Ascending aorta (tissue), 2 donors: ENCODE measurements around the gene RYR1. TPM values are rescaled to one million over a fixed set of nuclear protein-coding genes. Genes with fewer than 3 reads are reported as not detected.

Source experiments
- DNase-seq, 2 donors: peaks; one replicate each; pipeline ENCODE4 v3.0.0-alpha.2; 2019; ENCODE audit warnings: low spot score in 2 of 2
- H3K27ac ChIP-seq, 2 donors: fragments of 200-600 bp; sonication (generic); one replicate each; pipeline ENCODE4 v1.5.1; 2016 to 2017; ENCODE audit warnings: mild to moderate bottlenecking in 1 of 2
- H3K27me3 ChIP-seq: fragments of 200-600 bp; sonication (generic); one replicate; pipeline ENCODE4 v1.5.1; 2017
- H3K36me3 ChIP-seq, 2 donors: fragments of 200-600 bp; sonication (generic); one replicate each; pipeline ENCODE4 v1.5.1; 2016
- H3K4me1 ChIP-seq, 2 donors: fragments of 200-600 bp; sonication (generic); one replicate each; pipeline ENCODE4 v1.5.1; 2016 to 2017; ENCODE audit warnings: mild to moderate bottlenecking in 1 of 2
- H3K4me3 ChIP-seq, 2 donors: fragments of 200-600 bp; sonication (generic); one replicate each; pipeline ENCODE4 v1.5.1; 2016 to 2017; ENCODE audit warnings: mild to moderate bottlenecking in 1 of 2
- H3K9me3 ChIP-seq, 2 donors: fragments of 200-600 bp; sonication (generic); one replicate each; pipeline ENCODE4 v1.5.1; 2016
- intact Hi-C: fragments of 100-400 bp; cut with DNase I; formaldehyde crosslinking; loops from one replicate; pipeline ENCODE4 v1.15.1; 2023
- total RNA-seq: library from RNA; depleted of rRNA; stranded (reverse); fragments of >200 nt; gene quantifications from one replicate; pipeline ENCODE4 v1.1.0, GENCODE V29; 2016
- TF ChIP-seq, protein P1 (sequence below), 3 experiments: fragments of 200-600 bp in 2 of 3; fragments of 450-650 bp in 1 of 3; sonication (generic) in 2 of 3; IDR thresholded peaks; one replicate each; pipeline ENCODE4 v1.5.1; 2016 to 2019; ENCODE audit warnings: antibody characterized with exemption in 3 of 3, mild to moderate bottlenecking in 1 of 3, moderate library complexity in 1 of 3

RYR1 gene
- total RNA-seq, 1 donor from 2014 or later, result 1.5 TPM

DNA sequence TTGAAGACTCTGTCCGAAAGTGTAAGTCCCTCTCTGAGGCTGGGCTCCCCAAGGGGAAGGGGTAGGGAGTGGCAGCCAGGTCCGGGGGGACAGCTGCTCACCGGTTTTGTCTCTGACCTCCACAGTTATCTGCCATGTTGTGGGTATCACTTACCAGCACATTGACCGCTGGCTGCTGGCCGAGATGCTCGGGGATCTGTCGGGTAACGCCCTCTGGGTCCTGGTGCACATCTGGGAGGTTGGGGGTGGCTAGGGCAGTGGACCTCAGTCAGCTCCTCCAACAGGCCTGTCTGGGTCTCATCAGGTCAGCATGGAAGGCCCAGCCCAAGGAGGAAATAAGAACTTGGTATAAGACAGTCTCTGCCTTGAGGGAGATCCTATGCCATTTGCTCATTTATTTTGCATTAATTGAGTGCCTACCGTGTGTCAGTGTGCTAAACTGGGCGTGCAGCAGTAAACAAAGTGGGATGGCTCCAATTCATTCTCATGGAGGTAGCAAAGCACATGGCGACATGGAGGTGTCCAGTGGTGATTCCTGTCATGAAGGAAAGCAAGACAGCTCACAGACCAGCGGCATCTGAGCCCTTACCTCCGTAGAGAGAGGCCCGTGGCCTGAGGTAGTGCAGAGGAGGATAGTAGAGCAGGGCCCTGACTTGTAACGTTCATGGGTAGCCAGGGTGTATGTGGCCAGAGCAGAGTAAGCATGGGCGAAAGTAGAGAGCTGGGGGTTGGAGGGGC is 199.2 kb downstream of the RYR1 start:
- Histone ChIP-seq H3K27ac (no peak overlapping the region), H3K27me3 (no peaks in the 10 kb centered on the region), H3K9me3 (no peaks in the 10 kb centered on the region), H3K36me3 (peaks cover 28 to 74% of the 10 kb centered on the region in 2 donors), H3K4me3 (no peak overlapping the region), H3K4me1 (peaks cover 0 to 3% of the 10 kb centered on the region in 2 donors)
- TF ChIP-seq, protein P1, sequence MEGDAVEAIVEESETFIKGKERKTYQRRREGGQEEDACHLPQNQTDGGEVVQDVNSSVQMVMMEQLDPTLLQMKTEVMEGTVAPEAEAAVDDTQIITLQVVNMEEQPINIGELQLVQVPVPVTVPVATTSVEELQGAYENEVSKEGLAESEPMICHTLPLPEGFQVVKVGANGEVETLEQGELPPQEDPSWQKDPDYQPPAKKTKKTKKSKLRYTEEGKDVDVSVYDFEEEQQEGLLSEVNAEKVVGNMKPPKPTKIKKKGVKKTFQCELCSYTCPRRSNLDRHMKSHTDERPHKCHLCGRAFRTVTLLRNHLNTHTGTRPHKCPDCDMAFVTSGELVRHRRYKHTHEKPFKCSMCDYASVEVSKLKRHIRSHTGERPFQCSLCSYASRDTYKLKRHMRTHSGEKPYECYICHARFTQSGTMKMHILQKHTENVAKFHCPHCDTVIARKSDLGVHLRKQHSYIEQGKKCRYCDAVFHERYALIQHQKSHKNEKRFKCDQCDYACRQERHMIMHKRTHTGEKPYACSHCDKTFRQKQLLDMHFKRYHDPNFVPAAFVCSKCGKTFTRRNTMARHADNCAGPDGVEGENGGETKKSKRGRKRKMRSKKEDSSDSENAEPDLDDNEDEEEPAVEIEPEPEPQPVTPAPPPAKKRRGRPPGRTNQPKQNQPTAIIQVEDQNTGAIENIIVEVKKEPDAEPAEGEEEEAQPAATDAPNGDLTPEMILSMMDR (IDR thresholded peaks at IDR 0.05), result no peak
- intact Hi-C loops, result no loop called here
- no peak for DNase-seq

DNA sequence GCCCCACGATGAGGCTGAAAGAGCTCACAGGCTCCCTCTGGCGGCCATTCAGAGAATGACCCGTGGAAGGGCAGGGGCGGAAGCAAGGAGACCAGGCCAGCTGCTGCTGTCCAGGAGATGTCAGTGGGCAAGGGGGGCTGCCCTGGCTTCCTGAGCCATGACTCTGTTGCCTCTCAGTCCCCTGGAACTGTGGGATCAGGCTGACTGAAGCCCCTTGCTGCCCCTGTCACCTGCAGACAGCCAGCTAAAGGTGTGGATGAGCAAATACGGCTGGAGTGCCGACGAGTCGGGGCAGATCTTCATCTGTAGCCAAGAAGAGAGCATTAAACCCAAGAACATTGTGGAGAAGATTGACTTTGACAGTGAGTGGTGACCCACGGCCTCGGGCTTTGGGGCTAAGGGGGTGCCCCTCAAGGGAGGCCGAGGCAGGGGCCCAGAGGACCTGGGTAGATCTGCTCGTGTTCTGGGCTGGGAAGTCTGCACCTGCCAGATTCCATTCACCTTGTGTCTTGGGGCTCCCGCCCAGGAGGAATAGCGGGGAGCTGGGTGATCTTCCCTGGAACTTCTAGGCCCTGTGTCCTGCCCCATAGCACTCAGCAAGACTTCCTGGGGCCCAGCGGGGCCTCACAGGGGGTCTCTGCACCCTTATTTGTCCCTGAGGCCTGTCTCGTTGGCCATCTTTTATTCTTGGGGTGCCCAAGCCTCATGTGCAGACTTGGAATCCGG is 201.4 kb downstream of the RYR1 start:
- H3K9me3 ChIP-seq, result no peaks in the 10 kb centered on the region
- H3K27ac ChIP-seq, result no peak overlapping the region
- no peaks in the 10 kb centered on the region for H3K27me3 ChIP-seq
- H3K36me3 ChIP-seq, result peaks cover 9 to 52% of the 10 kb centered on the region in 2 donors
- peak in 1 of 2 donors; percentile 85 for DNase-seq
- peaks cover 0 to 3% of the 10 kb centered on the region in 2 donors for H3K4me1 ChIP-seq
- intact Hi-C loops, result loop anchor here (2.0 to 5.0 kb wide), 3 partner anchors 93 to 232 kb away; partner anchors contain the start of gene FAM98C
- TF ChIP-seq, protein P1 (IDR thresholded peaks at IDR 0.05), result peak; percentile 87 to 96 (median 89)
- no peak overlapping the region for H3K4me3 ChIP-seq

DNA sequence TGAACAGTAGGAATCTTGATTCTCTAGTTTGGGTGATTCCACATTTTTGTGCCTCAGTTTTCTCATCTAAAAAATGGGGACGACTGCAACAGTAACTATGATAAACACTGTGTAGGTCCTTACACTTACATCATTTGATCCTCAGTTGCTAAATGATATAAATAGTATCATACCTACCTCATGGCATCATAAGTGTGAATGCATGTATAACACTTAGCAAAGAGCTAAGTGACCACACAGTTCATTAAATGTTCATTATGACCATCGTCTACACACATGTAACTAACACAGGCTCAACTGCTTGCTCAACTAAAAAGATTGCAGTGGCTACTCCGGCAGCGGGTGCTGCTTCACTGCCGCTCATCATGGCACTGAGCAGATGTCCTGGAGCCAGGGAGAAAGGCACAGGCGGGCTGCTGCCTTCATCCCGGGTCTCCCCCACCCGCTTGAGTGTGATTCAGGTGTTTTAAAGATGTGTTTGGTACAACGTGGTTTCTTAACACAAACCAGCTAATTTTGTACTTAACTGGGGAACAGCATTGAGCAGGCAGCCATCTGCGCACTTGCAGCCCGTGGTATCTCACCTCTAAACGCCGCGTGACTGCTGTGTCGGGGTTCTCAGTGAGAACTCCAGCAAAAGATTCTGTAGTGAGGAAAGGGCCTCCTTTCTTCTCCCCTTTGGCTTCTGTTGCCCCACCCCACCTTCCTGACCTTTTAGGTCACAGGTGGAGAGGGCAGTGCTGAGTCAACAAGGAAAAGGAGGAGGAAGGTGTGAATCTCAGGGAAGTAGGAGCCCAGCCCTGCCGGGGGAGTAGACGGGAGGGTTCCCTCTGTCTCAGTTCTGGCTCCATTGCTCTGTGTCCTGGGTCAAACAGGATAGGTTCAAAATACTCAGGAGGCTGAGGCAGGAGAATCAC is 202.2 kb downstream of the RYR1 start:
- Histone ChIP-seq H3K36me3 (peaks cover 9 to 44% of the 10 kb centered on the region in 2 donors), H3K9me3 (no peaks in the 10 kb centered on the region), H3K4me3 (no peak overlapping the region), H3K4me1 (peaks cover 0 to 3% of the 10 kb centered on the region in 2 donors), H3K27me3 (no peaks in the 10 kb centered on the region), H3K27ac (no peak overlapping the region)
- DNase-seq, result no peak
- TF ChIP-seq, protein P1 (IDR thresholded peaks at IDR 0.05), result no peak
- intact Hi-C loops, result loop anchor here (2.0 to 5.0 kb wide), 3 partner anchors 93 to 233 kb away; partner anchors contain the start of gene FAM98C

Other genes with a start within 250 kb of the RYR1 start
- gene DPF1, start 209.5 kb upstream of the RYR1 start, total RNA-seq, result not detected
- 1,072 TPM for gene PPP1R14A, start 177.3 kb upstream of the RYR1 start, total RNA-seq
- gene SPINT2, start 169.1 kb upstream of the RYR1 start, total RNA-seq, result 193 TPM
- not detected for gene C19orf33, start 129.4 kb upstream of the RYR1 start, total RNA-seq
- gene YIF1B, start 117.7 kb upstream of the RYR1 start, total RNA-seq, result 24.7 TPM
- 22.8 TPM for gene KCNK6, start 113.8 kb upstream of the RYR1 start, total RNA-seq
- 2.9 TPM for gene CATSPERG, start 97.9 kb upstream of the RYR1 start, total RNA-seq
- 235 TPM for gene PSMD8, start 59.1 kb upstream of the RYR1 start, total RNA-seq
- gene GGN, start 45.7 kb upstream of the RYR1 start, total RNA-seq, result 46.9 TPM
- gene SPRED3, start 45.0 kb upstream of the RYR1 start, total RNA-seq, result 18.3 TPM
- 11.1 TPM for gene FAM98C, start 30.6 kb upstream of the RYR1 start, total RNA-seq
- gene RASGRP4, start 7.5 kb upstream of the RYR1 start, total RNA-seq, result 0.64 TPM
- 15.1 TPM for gene MAP4K1, start 184.3 kb downstream of the RYR1 start, total RNA-seq
- gene EIF3K, start 185.5 kb downstream of the RYR1 start, total RNA-seq, result 696 TPM
- 1,036 TPM for gene ACTN4, start 214.0 kb downstream of the RYR1 start, total RNA-seq